ENCODE data around the gene DPYD.

DNA sequence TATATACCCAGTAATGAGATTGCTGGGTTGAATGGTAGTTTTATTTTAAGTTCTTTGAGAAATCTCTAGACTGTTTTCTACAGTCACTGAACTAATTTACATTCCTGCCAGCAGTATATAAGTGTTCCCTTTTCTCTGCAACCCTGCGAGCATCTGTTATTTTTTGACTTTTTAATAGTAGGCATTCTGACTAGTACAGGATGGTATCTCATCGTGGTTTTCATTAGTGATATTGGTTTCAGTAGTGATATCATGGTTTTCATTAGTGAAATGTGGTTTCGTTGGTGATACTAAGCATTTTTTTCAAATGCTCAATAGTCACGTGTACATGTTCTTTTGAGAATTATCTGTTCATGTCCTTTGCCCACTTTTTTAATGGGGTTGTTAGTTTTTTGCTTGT is 882.4 kb downstream of the DPYD start:
- no peak for TF ChIP-seq GABPA (IDR thresholded peaks at IDR 0.05; ENCODE audit: low read depth)
- TF ChIP-seq, protein P1, sequence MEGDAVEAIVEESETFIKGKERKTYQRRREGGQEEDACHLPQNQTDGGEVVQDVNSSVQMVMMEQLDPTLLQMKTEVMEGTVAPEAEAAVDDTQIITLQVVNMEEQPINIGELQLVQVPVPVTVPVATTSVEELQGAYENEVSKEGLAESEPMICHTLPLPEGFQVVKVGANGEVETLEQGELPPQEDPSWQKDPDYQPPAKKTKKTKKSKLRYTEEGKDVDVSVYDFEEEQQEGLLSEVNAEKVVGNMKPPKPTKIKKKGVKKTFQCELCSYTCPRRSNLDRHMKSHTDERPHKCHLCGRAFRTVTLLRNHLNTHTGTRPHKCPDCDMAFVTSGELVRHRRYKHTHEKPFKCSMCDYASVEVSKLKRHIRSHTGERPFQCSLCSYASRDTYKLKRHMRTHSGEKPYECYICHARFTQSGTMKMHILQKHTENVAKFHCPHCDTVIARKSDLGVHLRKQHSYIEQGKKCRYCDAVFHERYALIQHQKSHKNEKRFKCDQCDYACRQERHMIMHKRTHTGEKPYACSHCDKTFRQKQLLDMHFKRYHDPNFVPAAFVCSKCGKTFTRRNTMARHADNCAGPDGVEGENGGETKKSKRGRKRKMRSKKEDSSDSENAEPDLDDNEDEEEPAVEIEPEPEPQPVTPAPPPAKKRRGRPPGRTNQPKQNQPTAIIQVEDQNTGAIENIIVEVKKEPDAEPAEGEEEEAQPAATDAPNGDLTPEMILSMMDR (IDR thresholded peaks at IDR 0.05) = no peak
